GM23248 (cell line): ENCODE data around the gene SH3PXD2A. TPM values are rescaled to one million over a fixed set of nuclear protein-coding genes. Genes with fewer than 3 reads are reported as not detected.

ENCODE experiments used
- DNase-seq: peaks from one replicate; pipeline ENCODE4 v3.0.0-alpha.2; 2015
- H2AFZ ChIP-seq: fragments of 200-600 bp; sonication (generic); 2 replicates; pipeline ENCODE4 v1.6.1; 2016; ENCODE audit warnings: antibody characterized with exemption
- H3F3A ChIP-seq: fragments of 200-600 bp; sonication (generic); 2 replicates; pipeline ENCODE4 v1.6.1; 2016; ENCODE audit warnings: mild to moderate bottlenecking, antibody characterized with exemption, mixed run types; ENCODE audit not compliant: insufficient read depth
- H3K27ac ChIP-seq: fragments of 200-600 bp; sonication (generic); 2 replicates; pipeline ENCODE4 v1.5.1; 2016; ENCODE audit warnings: mild to moderate bottlenecking
- H3K27me3 ChIP-seq: fragments of 200-600 bp; sonication (generic); replicated peaks from 2 replicates; pipeline ENCODE4 v1.6.1; 2016; ENCODE audit warnings: mild to moderate bottlenecking; ENCODE audit not compliant: insufficient read depth
- H3K36me3 ChIP-seq: fragments of 200-600 bp; sonication (generic); 2 replicates; pipeline ENCODE4 v1.6.1; 2016; ENCODE audit warnings: low read depth, mild to moderate bottlenecking
- H3K4me1 ChIP-seq: fragments of 200-600 bp; sonication (generic); 2 replicates; pipeline ENCODE4 v1.6.1; 2016; ENCODE audit warnings: mild to moderate bottlenecking; ENCODE audit not compliant: insufficient read depth
- H3K4me2 ChIP-seq: fragments of 200-600 bp; sonication (generic); one replicate; pipeline ENCODE4 v1.6.1; 2016; ENCODE audit warnings: mild to moderate bottlenecking; ENCODE audit not compliant: unreplicated experiment
- H3K4me3 ChIP-seq: fragments of 200-600 bp; sonication (generic); 2 replicates; pipeline ENCODE4 v1.5.1; 2016; ENCODE audit warnings: mild to moderate bottlenecking
- H3K79me2 ChIP-seq: fragments of 200-600 bp; sonication (generic); 2 replicates; pipeline ENCODE4 v1.6.1; 2016; ENCODE audit warnings: mild to moderate bottlenecking; ENCODE audit not compliant: insufficient read depth
- H3K9ac ChIP-seq: fragments of 200-600 bp; sonication (generic); 2 replicates; pipeline ENCODE4 v1.6.1; 2016; ENCODE audit warnings: mild to moderate bottlenecking
- H3K9me2 ChIP-seq: fragments of 200-600 bp; sonication (generic); 2 replicates; pipeline ENCODE4 v1.6.1; 2016; ENCODE audit warnings: mixed run types, mild to moderate bottlenecking, moderate library complexity; ENCODE audit not compliant: insufficient read depth
- H3K9me3 ChIP-seq: fragments of 200-600 bp; sonication (generic); one replicate; pipeline ENCODE4 v1.6.1; 2017; ENCODE audit warnings: low read depth
- H4K20me1 ChIP-seq: fragments of 200-600 bp; sonication (generic); 2 replicates; pipeline ENCODE4 v1.6.0; 2016; ENCODE audit not compliant: insufficient read depth
- EZH2 ChIP-seq: fragments of 200-600 bp; sonication (generic); IDR thresholded peaks from 2 replicates; pipeline ENCODE4 v1.6.1; 2018; ENCODE audit warnings: antibody characterized with exemption, mild to moderate bottlenecking; ENCODE audit not compliant: insufficient read depth, poor library complexity, severe bottlenecking
- EZH2phosphoT487 ChIP-seq: fragments of 200-600 bp; sonication (generic); IDR thresholded peaks from 2 replicates; pipeline ENCODE4 v1.6.1; 2018; ENCODE audit warnings: antibody characterized with exemption, moderate library complexity, mild to moderate bottlenecking, low read depth; ENCODE audit not compliant: insufficient read depth
- WGBS, 2 experiments: methylation state at CpG; one replicate each; pipeline ENCODE4 v1.1.6; 2015 to 2017; ENCODE audit warnings: low lambda C conversion rate in 2 of 2, low coverage in 1 of 2; ENCODE audit errors: missing lambda C conversion rate in 2 of 2; 5-methylcytosine and 5-hydroxymethylcytosine counted together
- in situ Hi-C: fragments of 300-500 bp; cut with MboI; formaldehyde crosslinking; loops from 2 replicates; pipeline ENCODE4 v1.15.0; 2020
- polyA plus RNA-seq: library from polyadenylated mRNA; unstranded; fragments of >200 nt; fragmentation: Nextera tagmentation; extraction: Ambion mirVana; gene quantifications from 2 replicates; pipeline ENCODE4 v1.2.1, GENCODE V29; 2016
- total RNA-seq: library from RNA; depleted of rRNA; stranded (reverse); fragments of >200 nt; shearing (Covaris generic); gene quantifications from 2 replicates; pipeline ENCODE4 v1.2.3, GENCODE V29; 2014

SH3PXD2A gene
- total and polyA plus RNA-seq, 2 experiments from 2014 or later, result 34.0 to 58.0 TPM

DNA sequence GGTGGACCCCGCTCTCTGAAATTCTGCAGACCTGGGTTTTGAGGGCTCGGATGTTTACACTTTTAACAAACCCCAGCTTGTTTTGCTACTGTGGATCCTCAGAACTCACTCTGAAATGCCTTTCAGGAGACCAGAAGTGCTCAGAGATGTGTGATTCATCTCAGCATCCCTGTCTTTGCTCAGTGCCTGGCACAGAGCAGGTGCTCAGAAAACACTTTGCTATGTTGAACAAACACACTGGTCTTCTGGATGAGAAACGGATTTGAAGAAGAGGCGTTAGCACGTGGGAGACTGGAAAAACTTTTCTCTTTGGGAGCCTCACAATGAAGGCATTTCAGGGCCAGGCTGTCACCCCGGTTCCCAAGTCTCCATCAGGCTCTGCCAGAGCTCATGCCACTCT, 53.3 kb downstream of the SH3PXD2A start:
- Histone ChIP-seq H3K36me3 (no peaks in the 10 kb centered on the region), H3K27ac (no peak overlapping the region), H2AFZ (no peak overlapping the region), H3K9me3 (no peaks in the 10 kb centered on the region), H3K27me3 (no peaks in the 10 kb centered on the region), H3K4me1 (peaks cover 4% of the 10 kb centered on the region; the same call in 1 of the 2 replicates), H3K4me3 (no peak overlapping the region), H3F3A (no peaks in the 10 kb centered on the region), H3K9me2 (no peaks in the 10 kb centered on the region), H4K20me1 (no peaks in the 10 kb centered on the region), H3K4me2 (no peak overlapping the region), H3K79me2 (no peaks in the 10 kb centered on the region), H3K9ac (no peak overlapping the region)
- TF ChIP-seq EZH2phosphoT487 (no peak), EZH2 (no peak)
- in situ Hi-C loops, result no loop called here
- DNase-seq, result no peak
- 69 to 74% methylated on average over 6 of the region's 6 CpGs for WGBS, 2 experiments

DNA sequence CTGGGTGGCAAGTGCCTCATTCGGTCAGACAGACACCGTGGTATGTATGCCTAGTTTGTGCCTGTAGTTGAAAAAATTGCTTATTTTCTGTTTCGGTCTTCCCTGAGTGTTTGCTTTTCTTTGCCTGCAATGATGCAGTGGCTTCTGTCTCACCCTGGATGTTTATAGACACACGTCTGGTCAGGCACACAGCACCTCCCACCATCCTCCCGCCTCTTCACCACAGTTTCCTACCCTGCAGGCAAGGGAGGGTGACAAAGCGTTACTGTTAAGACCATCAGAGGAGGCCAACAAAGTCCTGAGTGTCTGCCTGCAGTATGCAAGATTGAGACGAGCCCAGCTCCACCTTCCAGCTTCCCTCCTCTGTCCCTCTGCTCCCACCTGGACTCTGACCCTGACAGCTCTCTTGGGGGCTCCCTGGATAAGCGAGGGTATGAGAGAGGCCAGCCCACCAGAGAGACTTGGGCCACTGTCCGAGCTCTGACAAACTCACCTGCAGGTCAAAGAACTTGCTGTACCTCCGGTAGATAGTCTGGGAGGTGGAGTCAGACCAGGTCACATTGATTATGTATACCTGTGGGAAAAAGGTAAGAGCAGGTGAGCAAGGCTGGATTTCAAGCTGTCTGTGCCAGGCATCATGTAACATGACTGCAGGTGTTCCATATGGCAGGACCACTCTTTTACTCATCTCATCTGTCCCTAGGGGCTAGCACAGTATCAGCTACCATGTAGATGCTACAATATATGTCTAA, 54.4 kb downstream of the SH3PXD2A start:
- Histone ChIP-seq H3K4me2 (no peak overlapping the region), H3K36me3 (no peaks in the 10 kb centered on the region), H3K9me3 (no peaks in the 10 kb centered on the region), H2AFZ (no peak overlapping the region), H3K79me2 (no peaks in the 10 kb centered on the region), H3K27ac (no peak overlapping the region), H3K9me2 (no peaks in the 10 kb centered on the region), H4K20me1 (no peaks in the 10 kb centered on the region), H3K4me1 (peaks cover 5% of the 10 kb centered on the region), H3K4me3 (no peak overlapping the region), H3K27me3 (no peaks in the 10 kb centered on the region), H3F3A (no peaks in the 10 kb centered on the region), H3K9ac (no peak overlapping the region)
- peak; percentile 22 for DNase-seq
- TF ChIP-seq EZH2 (no peak), EZH2phosphoT487 (no peak)
- 88 to 89% methylated on average over 10 of the region's 10 CpGs for WGBS, 2 experiments
- in situ Hi-C loops, result no loop called here

DNA sequence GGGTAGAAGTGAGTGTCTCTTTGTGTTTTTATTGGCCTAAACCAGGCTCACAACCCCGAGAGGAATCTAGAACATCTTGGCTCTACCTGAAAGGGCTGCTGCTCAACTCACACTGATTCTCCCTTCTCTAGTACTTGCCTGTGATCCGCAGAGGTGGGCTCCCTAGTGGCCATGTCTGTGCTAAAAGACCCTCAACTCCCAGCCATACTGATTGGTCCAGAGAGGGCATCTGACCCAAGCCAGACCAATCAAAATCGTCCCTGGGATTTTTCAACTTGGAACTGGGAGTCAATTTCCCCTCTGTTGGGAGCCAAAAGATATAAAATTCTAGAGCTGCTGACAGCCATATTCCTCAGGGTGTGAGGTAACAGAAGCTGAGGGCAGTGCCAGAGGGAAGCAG, 55.3 kb downstream of the SH3PXD2A start:
- H3F3A ChIP-seq, result no peaks in the 10 kb centered on the region
- H3K9ac ChIP-seq, result no peak overlapping the region
- peaks cover 11% of the 10 kb centered on the region for H3K4me1 ChIP-seq
- H3K9me3 ChIP-seq, result no peaks in the 10 kb centered on the region
- no peaks in the 10 kb centered on the region for H3K79me2 ChIP-seq
- DNase-seq, result no peak
- no peaks in the 10 kb centered on the region for H3K27me3 ChIP-seq
- H3K4me3 ChIP-seq, result no peak overlapping the region
- H2AFZ ChIP-seq, result no peak overlapping the region
- TF ChIP-seq EZH2phosphoT487, result no peak
- TF ChIP-seq EZH2, result no peak
- no peaks in the 10 kb centered on the region for H4K20me1 ChIP-seq
- no peaks in the 10 kb centered on the region for H3K36me3 ChIP-seq
- no peaks in the 10 kb centered on the region for H3K9me2 ChIP-seq
- H3K4me2 ChIP-seq, result no peak overlapping the region
- in situ Hi-C loops, result no loop called here
- no peak overlapping the region for H3K27ac ChIP-seq
- WGBS, 2 experiments, result 90 to 93% methylated on average over 3 of the region's 3 CpGs

DNA sequence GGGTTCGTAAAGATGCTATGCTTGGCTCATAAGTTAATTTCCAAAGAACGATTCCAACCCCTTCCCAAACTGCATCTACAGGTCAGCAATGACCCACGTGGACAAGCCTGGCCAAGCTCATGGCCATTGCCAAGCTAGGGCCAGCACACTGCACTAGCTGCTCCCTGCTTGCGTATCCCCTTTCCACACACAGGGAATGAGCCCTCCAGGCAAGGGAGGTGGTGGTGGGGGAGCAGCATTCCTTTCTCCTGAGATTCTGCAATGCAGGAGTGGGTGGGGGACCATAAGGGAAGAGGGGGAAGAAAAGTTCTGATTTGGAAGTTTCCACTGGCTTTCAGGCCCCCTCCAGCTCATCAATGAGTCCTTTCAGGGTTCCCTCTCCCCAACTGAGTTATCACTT, 56.0 kb downstream of the SH3PXD2A start:
- TF ChIP-seq EZH2phosphoT487, result no peak
- no peak for TF ChIP-seq EZH2
- Histone ChIP-seq H3K9me2 (no peaks in the 10 kb centered on the region), H3K4me1 (peaks cover 11% of the 10 kb centered on the region), H2AFZ (no peak overlapping the region), H3K4me3 (no peak overlapping the region), H3K9ac (no peak overlapping the region), H4K20me1 (no peaks in the 10 kb centered on the region), H3K9me3 (no peaks in the 10 kb centered on the region), H3K36me3 (no peaks in the 10 kb centered on the region), H3K79me2 (no peaks in the 10 kb centered on the region), H3K27ac (no peak overlapping the region), H3K4me2 (no peak overlapping the region), H3F3A (no peaks in the 10 kb centered on the region), H3K27me3 (no peaks in the 10 kb centered on the region)
- no peak for DNase-seq
- in situ Hi-C loops, result no loop called here
- 84 to 95% methylated on average over 4 of the region's 4 CpGs for WGBS, 2 experiments

DNA sequence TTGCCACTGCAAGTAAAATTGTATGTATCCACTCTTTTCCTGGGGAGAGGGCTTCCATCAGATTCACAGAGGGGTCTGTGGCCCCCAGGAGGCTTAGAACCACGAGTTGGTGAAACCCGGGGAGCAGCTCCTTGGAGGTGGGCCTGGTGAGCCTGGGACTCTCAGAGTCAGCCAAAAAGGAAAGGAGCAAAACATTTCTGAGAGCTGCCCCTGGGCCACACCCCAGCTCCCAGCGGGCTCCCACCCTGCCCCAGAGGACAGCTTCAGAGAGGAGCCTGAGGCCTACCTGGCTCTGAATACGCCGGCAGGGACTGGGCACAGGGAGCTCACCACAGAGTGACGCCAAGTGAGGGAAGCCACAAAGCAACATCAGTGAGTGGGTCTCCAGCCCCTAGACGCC, 56.9 kb downstream of the SH3PXD2A start:
- Histone ChIP-seq H3K27ac (no peak overlapping the region), H3K9me3 (no peaks in the 10 kb centered on the region), H3F3A (peaks cover 2% of the 10 kb centered on the region; the same call in 1 of the 2 replicates), H3K27me3 (no peaks in the 10 kb centered on the region), H2AFZ (no peak overlapping the region), H3K79me2 (no peaks in the 10 kb centered on the region), H3K4me3 (no peak overlapping the region), H3K4me2 (no peak overlapping the region), H3K9ac (no peak overlapping the region), H3K4me1 (peaks cover 11% of the 10 kb centered on the region), H4K20me1 (no peaks in the 10 kb centered on the region), H3K36me3 (no peaks in the 10 kb centered on the region), H3K9me2 (no peaks in the 10 kb centered on the region)
- TF ChIP-seq EZH2phosphoT487, result no peak
- no peak for TF ChIP-seq EZH2
- DNase-seq, result no peak
- in situ Hi-C loops, result no loop called here
- 91 to 92% methylated on average over 7 of the region's 7 CpGs for WGBS, 2 experiments
